ENCODE measurements around the gene CARS2.

GRCh38 chr13:110653271-110653670 lies 52.6 kb downstream of the CARS2 start:
- TF ChIP-seq CTCF (IDR thresholded peaks at IDR 0.05), result no peak
- TF ChIP-seq ZFX (IDR thresholded peaks at IDR 0.05; ENCODE audit: borderline replicate concordance), result no peak

Data from 22Rv1 (cell line).